Smooth muscle cell (in vitro differentiated cells): Measurements from ENCODE around the gene U2AF1L4. TPM values are rescaled to one million over a fixed set of nuclear protein-coding genes. Genes with fewer than 3 reads are reported as not detected.

Source experiments
- DNase-seq: peaks from one replicate; lab custom pipeline; 2025; ENCODE audit not compliant: unreplicated experiment; lab: John Stamatoyannopoulos, UW
- H2AFZ ChIP-seq: fragments of 200-600 bp; sonication (generic); 2 replicates; pipeline ENCODE4 v1.6.0; 2016; ENCODE audit warnings: antibody characterized with exemption, low read depth, mild to moderate bottlenecking
- H3F3A ChIP-seq: fragments of 200-600 bp; sonication (generic); 2 replicates; pipeline ENCODE4 v1.6.0; 2017; ENCODE audit warnings: antibody characterized with exemption, low read depth
- H3K27ac ChIP-seq: fragments of 200-600 bp; sonication (generic); 2 replicates; pipeline ENCODE4 v1.5.1; 2016; ENCODE audit warnings: low read depth, mild to moderate bottlenecking
- H3K27me3 ChIP-seq: fragments of 200-600 bp; sonication (generic); 2 replicates; pipeline ENCODE4 v1.6.1; 2016; ENCODE audit warnings: low read depth, mild to moderate bottlenecking
- H3K36me3 ChIP-seq: fragments of 200-600 bp; sonication (generic); 2 replicates; pipeline ENCODE4 v1.5.1; 2016; ENCODE audit warnings: low read depth
- H3K4me1 ChIP-seq: fragments of 200-600 bp; sonication (generic); 2 replicates; pipeline ENCODE4 v1.5.1; 2016; ENCODE audit warnings: low read depth
- H3K4me2 ChIP-seq: fragments of 200-600 bp; sonication (generic); 2 replicates; pipeline ENCODE4 v1.6.0; 2016; ENCODE audit warnings: mild to moderate bottlenecking
- H3K4me3 ChIP-seq: fragments of 200-600 bp; sonication (generic); 2 replicates; pipeline ENCODE4 v1.5.1; 2016; ENCODE audit warnings: mild to moderate bottlenecking
- H3K79me2 ChIP-seq: fragments of 200-600 bp; sonication (generic); 2 replicates; pipeline ENCODE4 v1.6.0; 2016; ENCODE audit warnings: low read depth, mild to moderate bottlenecking
- H3K9ac ChIP-seq: fragments of 200-600 bp; sonication (generic); 2 replicates; pipeline ENCODE4 v1.6.0; 2016; ENCODE audit warnings: low read depth
- H3K9me3 ChIP-seq: fragments of 200-600 bp; sonication (generic); replicated peaks from 2 replicates; pipeline ENCODE4 v1.5.1; 2016; ENCODE audit warnings: low read depth
- H4K20me1 ChIP-seq: fragments of 200-600 bp; sonication (generic); 2 replicates; pipeline ENCODE4 v1.6.0; 2016; ENCODE audit warnings: low read depth
- CTCF ChIP-seq: fragments of 200-600 bp; sonication (generic); IDR thresholded peaks from 2 replicates; pipeline ENCODE4 v1.5.1; 2017; ENCODE audit warnings: borderline replicate concordance, mild to moderate bottlenecking, antibody characterized with exemption; ENCODE audit not compliant: insufficient read depth, poor library complexity, severe bottlenecking
- WGBS: methylation state at CpG from one replicate; pipeline ENCODE4 v1.1.7; 2016; ENCODE audit warnings: low lambda C conversion rate; 5-methylcytosine and 5-hydroxymethylcytosine counted together
- polyA plus RNA-seq: library from polyadenylated mRNA; unstranded; fragments of >200 nt; fragmentation: Nextera tagmentation; extraction: Ambion mirVana; gene quantifications from 2 replicates; pipeline ENCODE4 v1.2.1, GENCODE V29; 2016
- total RNA-seq: library from RNA; depleted of rRNA; stranded (reverse); fragments of >200 nt; gene quantifications from 2 replicates; pipeline ENCODE4 v1.2.3, GENCODE V29; 2014

Gene U2AF1L4
- total and polyA plus RNA-seq, 2 experiments from 2014 or later = 14.6 to 29.3 TPM

- Histone ChIP-seq H4K20me1 (no peaks in the 10 kb centered on the region), H3K4me1 (peaks cover 6% of the 10 kb centered on the region), H3K27ac (no peak overlapping the region), H3K4me2 (no peak overlapping the region), H2AFZ (no peak overlapping the region), H3K79me2 (no peaks in the 10 kb centered on the region), H3K9me3 (no peaks in the 10 kb centered on the region), H3K9ac (no peak overlapping the region), H3K36me3 (no peaks in the 10 kb centered on the region), H3K4me3 (no peak overlapping the region), H3K27me3 (no peaks in the 10 kb centered on the region), H3F3A (no peaks in the 10 kb centered on the region)
- DNase-seq = no peak
- WGBS = 94% methylated on average over 7 of the region's 7 CpGs
- TF ChIP-seq CTCF = no peak
Observed at GRCh38 chr19:35777961-35778360, 32.7 kb upstream of the U2AF1L4 start.

GRCh38 chr19:35777086-35777841 lies 32.0 kb upstream of the U2AF1L4 start:
- 45% methylated on average over 19 of the region's 19 CpGs for WGBS
- H2AFZ ChIP-seq = no peak overlapping the region
- no peaks in the 10 kb centered on the region for H4K20me1 ChIP-seq
- H3K4me2 ChIP-seq = no peak overlapping the region
- no peaks in the 10 kb centered on the region for H3K27me3 ChIP-seq
- no peaks in the 10 kb centered on the region for H3K9me3 ChIP-seq
- H3F3A ChIP-seq = no peaks in the 10 kb centered on the region
- no peak overlapping the region for H3K4me3 ChIP-seq
- TF ChIP-seq CTCF = no peak
- H3K27ac ChIP-seq = no peak overlapping the region
- DNase-seq = no peak
- no peak overlapping the region for H3K9ac ChIP-seq
- peaks cover 6% of the 10 kb centered on the region for H3K4me1 ChIP-seq
- H3K79me2 ChIP-seq = no peaks in the 10 kb centered on the region
- no peaks in the 10 kb centered on the region for H3K36me3 ChIP-seq

GRCh38 chr19:35776102-35776788 lies 31.0 kb upstream of the U2AF1L4 start:
- H3F3A ChIP-seq = no peaks in the 10 kb centered on the region
- H3K4me3 ChIP-seq = peak overlapping the region; percentile 83
- H3K27me3 ChIP-seq = no peaks in the 10 kb centered on the region
- 55% methylated on average over 11 of the region's 13 CpGs for WGBS
- H3K9ac ChIP-seq = no peak overlapping the region
- H2AFZ ChIP-seq = no peak overlapping the region
- no peak overlapping the region for H3K27ac ChIP-seq
- H4K20me1 ChIP-seq = no peaks in the 10 kb centered on the region
- no peak for DNase-seq
- no peak for TF ChIP-seq CTCF
- H3K9me3 ChIP-seq = no peaks in the 10 kb centered on the region
- H3K79me2 ChIP-seq = no peaks in the 10 kb centered on the region
- H3K4me1 ChIP-seq = peaks cover 6% of the 10 kb centered on the region
- no peaks in the 10 kb centered on the region for H3K36me3 ChIP-seq
- peak overlapping the region; percentile 90 for H3K4me2 ChIP-seq
